NT2/D1 (cell line): ENCODE data around the gene MAGI1.

Experiments
- DNase-seq: peaks from one replicate; pipeline ENCODE4 v3.0.0-alpha.2; 2011; ENCODE audit warnings: low read depth, low spot score
- H3K27me3 ChIP-seq: 2 replicates; pipeline ENCODE4 v1.6.0; 2011; ENCODE audit warnings: mild to moderate bottlenecking; ENCODE audit not compliant: insufficient read length, insufficient read depth
- H3K36me3 ChIP-seq: 2 replicates; pipeline ENCODE4 v1.6.1; 2011; ENCODE audit warnings: mild to moderate bottlenecking, low read length, mixed read lengths; ENCODE audit not compliant: insufficient read depth, insufficient read length
- H3K4me1 ChIP-seq: 2 replicates; pipeline ENCODE4 v1.5.1; 2011; ENCODE audit not compliant: insufficient read depth, insufficient read length
- H3K4me3 ChIP-seq: 2 replicates; pipeline ENCODE4 v1.5.1; 2011; ENCODE audit warnings: low read depth; ENCODE audit not compliant: insufficient read length
- H3K9ac ChIP-seq: 2 replicates; pipeline ENCODE4 v1.6.0; 2011; ENCODE audit warnings: low read depth; ENCODE audit not compliant: insufficient read length
- H3K9me3 ChIP-seq: 2 replicates; pipeline ENCODE4 v1.5.1; 2011; ENCODE audit warnings: mild to moderate bottlenecking, low read length; ENCODE audit not compliant: insufficient read depth
- SUZ12 ChIP-seq: IDR thresholded peaks from 2 replicates; pipeline ENCODE4 v1.6.1; 2011; ENCODE audit not compliant: insufficient read length, insufficient read depth; ENCODE audit errors: extremely low read depth
- YY1 ChIP-seq: IDR thresholded peaks from 2 replicates; pipeline ENCODE4 v1.6.1; 2011; ENCODE audit not compliant: insufficient read length, insufficient read depth
- ZNF274 ChIP-seq: IDR thresholded peaks from 2 replicates; pipeline ENCODE4 v1.6.1; 2011; ENCODE audit warnings: mild to moderate bottlenecking, low read depth, low read length

Gene MAGI1

GRCh38 chr3:65396078-65396477 is 642.6 kb downstream of the MAGI1 start:
- no peak overlapping the region for H3K9ac ChIP-seq
- H3K4me3 ChIP-seq = no peak overlapping the region
- H3K36me3 ChIP-seq = no peaks in the 10 kb centered on the region
- no peaks in the 10 kb centered on the region for H3K27me3 ChIP-seq
- peaks cover 4% of the 10 kb centered on the region for H3K4me1 ChIP-seq
- no peaks in the 10 kb centered on the region for H3K9me3 ChIP-seq
- no peak for TF ChIP-seq SUZ12
- no peak for TF ChIP-seq ZNF274
- TF ChIP-seq YY1 = no peak
- DNase-seq = no peak

GRCh38 chr3:65391068-65391467 is 647.6 kb downstream of the MAGI1 start:
- no peak overlapping the region for H3K4me3 ChIP-seq
- H3K4me1 ChIP-seq = no peaks in the 10 kb centered on the region
- no peaks in the 10 kb centered on the region for H3K9me3 ChIP-seq
- H3K36me3 ChIP-seq = peaks cover 6% of the 10 kb centered on the region
- DNase-seq = no peak
- TF ChIP-seq ZNF274 (no peak), YY1 (no peak), SUZ12 (no peak)
- no peaks in the 10 kb centered on the region for H3K27me3 ChIP-seq
- H3K9ac ChIP-seq = no peak overlapping the region

GRCh38 chr3:65385805-65386204 is 652.9 kb downstream of the MAGI1 start:
- Histone ChIP-seq H3K4me1 (no peaks in the 10 kb centered on the region), H3K9me3 (no peaks in the 10 kb centered on the region), H3K4me3 (no peak overlapping the region), H3K9ac (no peak overlapping the region), H3K36me3 (peaks cover 16% of the 10 kb centered on the region), H3K27me3 (no peaks in the 10 kb centered on the region)
- TF ChIP-seq ZNF274 (no peak), YY1 (no peak), SUZ12 (no peak)
- DNase-seq = no peak

- TF ChIP-seq ZNF274 (no peak), SUZ12 (no peak), YY1 (no peak)
- Histone ChIP-seq H3K4me1 (no peaks in the 10 kb centered on the region), H3K27me3 (no peaks in the 10 kb centered on the region), H3K4me3 (no peak overlapping the region), H3K9me3 (no peaks in the 10 kb centered on the region), H3K9ac (no peak overlapping the region), H3K36me3 (peaks cover 23% of the 10 kb centered on the region)
- no peak for DNase-seq
Measured at GRCh38 chr3:65381496-65382010, 657.2 kb downstream of the MAGI1 start.

GRCh38 chr3:65379223-65379622 is 659.5 kb downstream of the MAGI1 start:
- H3K36me3 ChIP-seq = peaks cover 23% of the 10 kb centered on the region
- H3K9ac ChIP-seq = no peak overlapping the region
- no peaks in the 10 kb centered on the region for H3K27me3 ChIP-seq
- no peak for TF ChIP-seq SUZ12
- no peak for TF ChIP-seq ZNF274
- TF ChIP-seq YY1 = no peak
- no peaks in the 10 kb centered on the region for H3K9me3 ChIP-seq
- H3K4me3 ChIP-seq = no peak overlapping the region
- H3K4me1 ChIP-seq = no peaks in the 10 kb centered on the region
- no peak for DNase-seq

- no peak for TF ChIP-seq YY1
- TF ChIP-seq ZNF274 = no peak
- no peak for TF ChIP-seq SUZ12
- H3K36me3 ChIP-seq = peaks cover 13% of the 10 kb centered on the region
- DNase-seq = no peak
- 0 out of 2 replicates have a peak, but pooled peaks cover 2% of the 10 kb centered on the region for H3K9me3 ChIP-seq
- no peaks in the 10 kb centered on the region for H3K27me3 ChIP-seq
- no peak overlapping the region for H3K4me3 ChIP-seq
- no peaks in the 10 kb centered on the region for H3K4me1 ChIP-seq
- no peak overlapping the region for H3K9ac ChIP-seq
Measured at GRCh38 chr3:65377637-65378036, 661.1 kb downstream of the MAGI1 start.

- Histone ChIP-seq H3K27me3 (no peaks in the 10 kb centered on the region), H3K9me3 (0 out of 2 replicates have a peak, but pooled peaks cover 9% of the 10 kb centered on the region), H3K4me3 (no peak overlapping the region), H3K36me3 (peaks cover 13% of the 10 kb centered on the region), H3K9ac (no peak overlapping the region), H3K4me1 (no peaks in the 10 kb centered on the region)
- no peak for DNase-seq
- no peak for TF ChIP-seq SUZ12
- no peak for TF ChIP-seq ZNF274
- TF ChIP-seq YY1 = no peak
Measured at GRCh38 chr3:65376426-65376825, 662.3 kb downstream of the MAGI1 start.

GRCh38 chr3:65371053-65371452 is 667.7 kb downstream of the MAGI1 start:
- no peak for DNase-seq
- no peak for TF ChIP-seq SUZ12
- no peak for TF ChIP-seq YY1
- TF ChIP-seq ZNF274 = no peak
- no peaks in the 10 kb centered on the region for H3K4me1 ChIP-seq
- H3K9ac ChIP-seq = no peak overlapping the region
- H3K27me3 ChIP-seq = no peaks in the 10 kb centered on the region
- H3K9me3 ChIP-seq = 0 out of 2 replicates have a peak, but pooled peaks cover 9% of the 10 kb centered on the region
- no peak overlapping the region for H3K4me3 ChIP-seq
- no peaks in the 10 kb centered on the region for H3K36me3 ChIP-seq
